Measurements from ENCODE around the gene PGM5.

PGM5 gene

DNA sequence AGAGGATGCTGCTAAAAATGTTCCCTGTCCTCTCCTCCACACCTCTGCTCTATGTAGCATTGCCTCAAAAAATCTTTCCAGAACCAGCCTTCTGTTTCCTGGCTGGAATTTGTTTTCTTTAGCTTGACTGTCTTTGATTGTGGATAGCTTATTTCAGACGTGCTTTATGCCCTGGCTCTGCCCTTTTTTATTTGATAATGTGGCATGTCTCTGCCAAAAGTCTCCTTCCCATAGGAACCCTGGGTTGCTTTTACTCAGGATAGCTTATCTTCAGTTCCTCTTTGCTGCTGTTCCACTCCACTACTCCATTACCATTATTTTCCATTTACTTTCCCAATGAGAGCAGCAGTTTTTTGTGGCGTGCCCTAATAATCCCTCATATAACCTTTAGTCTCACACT lies 185.2 kb downstream of the PGM5 start:
- DNase-seq, result no peak

DNA sequence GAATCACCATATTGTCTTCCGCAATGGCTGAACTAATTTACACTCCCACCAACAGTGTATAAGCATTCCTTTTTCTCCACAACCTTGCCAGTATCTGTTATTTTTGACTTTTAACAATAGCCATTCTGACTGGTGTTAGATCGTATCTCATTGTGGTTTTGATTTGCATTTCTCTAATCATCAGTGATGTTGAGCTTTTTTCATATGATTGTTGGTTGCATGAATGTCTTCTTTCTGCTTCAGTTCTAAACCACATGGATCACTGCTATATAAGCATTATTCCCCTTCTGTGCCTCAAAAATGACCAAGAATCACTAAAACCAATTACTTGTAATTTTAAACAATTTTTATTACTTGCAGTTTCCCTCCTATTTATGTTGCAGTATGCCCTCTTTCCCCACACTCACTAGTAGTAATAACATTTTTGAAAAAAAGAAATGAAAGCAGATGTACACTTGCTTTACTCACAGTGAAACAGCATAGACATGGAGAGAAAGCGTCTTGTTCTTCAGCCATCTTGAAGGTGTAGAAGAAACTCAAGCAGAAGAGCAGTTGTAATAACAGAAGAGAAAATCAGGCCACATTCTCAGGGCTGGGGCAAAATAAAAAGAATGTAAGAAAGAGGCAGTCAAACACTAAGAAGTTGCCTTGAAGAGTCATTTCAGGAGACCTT lies 188.8 kb downstream of the PGM5 start:
- no peak for DNase-seq

GRCh38 chr9:68546596-68547390 lies 190.4 kb downstream of the PGM5 start:
- DNase-seq, result no peak

- no peak for DNase-seq
Observed at GRCh38 chr9:68547417-68547816, 191.0 kb downstream of the PGM5 start.

DNA sequence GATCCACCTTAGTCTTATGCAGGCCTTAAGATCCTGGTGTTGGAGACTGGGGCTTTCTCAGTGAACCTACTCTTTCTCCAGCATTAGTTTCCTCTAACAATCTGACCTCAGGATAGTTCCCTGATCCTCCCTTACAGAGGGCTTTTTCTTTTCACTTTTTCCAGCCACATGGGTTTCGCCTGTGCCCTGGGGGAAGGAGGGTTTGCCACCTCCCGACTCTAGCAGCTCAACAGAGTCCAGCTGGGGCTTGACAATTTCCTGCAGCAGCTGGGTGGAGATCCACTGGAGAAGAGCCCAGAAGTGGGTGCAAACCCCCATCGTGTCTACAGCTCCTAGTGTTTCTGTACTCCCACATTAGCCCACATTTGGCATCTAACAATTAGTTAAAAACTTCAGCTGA lies 191.8 kb downstream of the PGM5 start:
- DNase-seq, result no peak

- DNase-seq, result no peak
Observed at GRCh38 chr9:68551191-68551590, 194.8 kb downstream of the PGM5 start.

DNA sequence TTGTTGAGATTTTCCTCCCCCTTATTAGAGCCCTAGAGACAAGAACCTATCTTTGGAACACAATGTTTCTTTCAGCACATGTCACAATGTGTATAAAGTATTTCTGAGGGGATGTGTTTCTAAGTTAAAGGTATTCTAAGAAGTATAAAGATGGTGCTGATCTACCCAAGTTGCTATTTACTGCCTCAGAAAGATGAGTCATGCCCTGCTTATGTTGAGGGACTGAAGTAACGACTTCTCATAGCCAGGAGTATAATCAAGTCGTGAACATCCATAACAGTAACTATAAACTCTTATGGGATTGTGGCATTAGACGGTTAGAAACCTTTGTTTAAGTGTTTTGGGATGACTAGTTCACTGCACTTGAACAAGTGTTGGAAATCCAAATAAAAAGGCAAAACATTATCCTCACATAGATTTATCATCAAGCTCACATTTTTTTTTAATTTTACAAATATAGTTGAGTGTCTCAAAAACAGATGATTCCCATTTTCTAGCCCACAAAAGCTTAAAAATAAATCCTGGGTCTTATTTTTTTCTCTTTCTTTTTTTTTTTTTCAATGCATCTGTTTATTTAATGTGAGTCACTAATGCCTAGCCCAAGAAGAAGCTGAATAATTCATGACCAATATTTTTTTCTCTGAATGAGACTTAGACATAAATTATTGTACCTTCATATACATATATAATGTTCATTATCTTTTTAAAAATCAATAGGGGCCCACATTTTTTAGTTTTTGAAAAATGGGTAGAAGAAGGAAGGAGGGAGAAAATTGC lies 196.5 kb downstream of the PGM5 start:
- DNase-seq, result no peak

DNA sequence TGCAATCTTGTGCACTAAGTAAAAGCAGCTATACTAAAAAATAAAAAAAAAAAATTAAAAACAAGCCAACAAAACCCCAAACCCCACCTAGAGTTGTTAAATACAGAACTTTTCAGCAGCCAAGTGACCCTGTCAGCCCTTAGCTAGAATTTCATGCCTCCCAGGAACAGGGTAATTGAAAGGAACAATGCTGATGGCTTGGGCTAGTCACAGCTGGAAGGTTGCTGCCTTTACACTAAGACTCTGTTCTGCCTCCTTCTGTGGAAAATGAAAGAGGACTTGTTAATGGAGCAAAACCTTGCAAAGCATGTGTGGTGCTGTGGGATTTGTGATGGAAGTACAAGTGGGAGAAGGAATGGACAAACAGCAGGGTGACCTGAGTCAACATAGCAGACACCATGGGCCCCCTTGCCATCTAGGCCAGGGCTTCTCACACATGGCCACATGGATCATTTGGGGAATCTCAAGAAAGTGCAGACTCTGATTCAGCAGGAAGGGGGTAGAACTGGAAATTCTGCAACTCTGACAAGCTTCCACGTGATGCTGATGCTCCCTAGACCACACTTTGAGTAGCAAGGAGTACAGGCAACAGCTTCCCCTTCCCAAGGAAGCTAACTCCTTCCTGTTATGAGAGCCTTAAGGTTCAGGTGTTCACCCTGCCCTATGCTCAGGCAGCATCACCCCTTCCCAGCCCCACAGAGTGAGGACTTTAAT lies 199.2 kb downstream of the PGM5 start:
- no peak for DNase-seq

- no peak for DNase-seq
Observed at GRCh38 chr9:68558545-68558944, 202.1 kb downstream of the PGM5 start.

- DNase-seq, result no peak
Observed at GRCh38 chr9:68560071-68560844, 203.8 kb downstream of the PGM5 start.

- DNase-seq, result no peak
Observed at GRCh38 chr9:68562461-68562860, 206.1 kb downstream of the PGM5 start.

DNA sequence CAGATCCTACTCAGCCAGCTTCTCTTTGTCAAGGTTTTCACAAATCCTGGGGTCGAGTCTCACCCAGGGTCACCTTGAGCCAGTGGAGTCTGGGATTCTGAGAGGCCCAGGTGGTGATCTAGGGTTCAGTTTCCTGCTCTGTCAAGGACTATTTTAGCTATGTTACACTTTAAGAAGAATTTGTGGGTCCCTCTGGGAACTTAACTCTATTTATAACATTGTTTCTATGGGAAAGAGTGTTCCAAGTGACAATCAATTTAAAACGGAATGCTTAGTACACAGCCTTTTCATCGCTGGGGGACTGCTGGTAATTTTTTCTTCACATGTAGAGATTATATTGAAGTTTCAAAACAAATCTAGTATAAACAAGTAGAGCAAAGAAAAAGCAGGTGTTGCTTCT lies 211.2 kb downstream of the PGM5 start:
- DNase-seq, result no peak

DNA sequence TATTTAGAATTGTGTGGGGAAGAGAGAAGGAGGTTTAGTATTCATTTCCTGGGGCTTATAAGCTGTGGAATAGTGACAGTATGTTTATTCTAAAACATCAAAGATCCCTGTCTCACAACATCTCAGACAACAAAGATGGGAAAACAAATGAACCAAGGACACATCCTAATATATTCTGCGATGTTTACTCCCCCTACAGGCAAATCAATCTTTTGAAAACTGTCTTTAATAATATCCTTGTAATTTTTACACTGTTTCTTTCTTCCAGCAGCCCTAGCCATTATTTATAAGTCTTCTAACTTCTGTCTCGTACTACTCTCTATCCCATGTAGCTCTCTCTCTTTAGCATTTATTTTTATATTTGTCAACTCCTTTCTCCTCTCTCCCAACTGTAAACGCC lies 217.7 kb downstream of the PGM5 start:
- no peak for DNase-seq

GRCh38 chr9:68575817-68576216 lies 219.4 kb downstream of the PGM5 start:
- DNase-seq, result no peak

GRCh38 chr9:68577774-68578591 lies 221.6 kb downstream of the PGM5 start:
- no peak for DNase-seq

Data from NCI-H446 treated with DMSO at 0.1 percent for 48 hours (cell line).